ENCODE data around the gene ZIC1.
A peak's percentile ranks its signal among the peaks of the same experiment; 100 is the strongest.

The ZIC1 gene

DNA sequence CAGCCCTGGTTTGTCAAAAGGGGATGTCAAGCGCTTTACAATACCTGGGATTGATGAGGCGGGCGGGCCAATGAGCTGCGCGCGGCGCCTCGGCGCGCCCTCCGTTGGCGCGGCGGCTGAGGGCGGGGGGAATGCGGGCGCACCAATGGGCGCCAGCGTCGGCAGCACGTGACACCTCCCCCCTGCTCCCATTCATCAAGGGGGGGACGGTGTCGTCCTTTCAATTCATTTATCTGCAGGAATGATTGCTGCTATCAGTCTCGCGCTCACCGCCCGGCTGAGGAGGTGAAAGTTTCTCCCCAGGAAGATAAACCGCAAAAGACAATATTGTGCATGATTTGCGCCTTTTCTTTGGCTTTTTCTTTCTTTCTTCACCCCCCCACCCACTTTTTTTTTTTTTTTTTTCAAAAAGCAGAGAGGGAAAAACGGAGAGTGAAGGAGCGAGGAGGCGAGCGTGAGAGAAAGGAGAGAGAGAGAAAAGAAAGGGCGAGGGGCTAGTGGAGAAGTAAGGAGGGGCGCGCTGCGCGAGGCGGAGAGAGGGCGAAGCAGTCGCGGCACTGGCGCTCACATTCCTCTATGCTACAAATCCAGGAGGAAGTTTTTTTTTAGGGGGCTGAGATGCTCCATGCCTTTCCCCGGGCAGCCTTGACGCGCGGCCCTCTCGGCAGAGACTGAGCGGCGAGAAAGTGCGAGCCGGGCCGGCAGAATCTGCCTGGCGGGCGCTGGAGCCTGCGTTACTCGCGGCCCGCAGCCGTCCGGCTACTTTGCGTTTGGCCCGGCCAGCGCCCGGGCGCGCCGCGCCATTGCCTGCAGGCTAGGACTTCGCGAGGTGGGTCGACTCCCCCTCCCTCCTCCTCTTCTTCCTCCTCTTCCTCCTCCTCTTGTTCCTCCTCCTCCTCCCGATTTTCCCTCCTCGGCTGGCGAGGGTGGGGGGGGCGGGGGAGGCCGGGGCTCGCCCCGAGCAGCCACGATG is at the start of gene ZIC1:
ZIC1 (plus strand) TSS at position 223 of the 973 bp plus-strand sequence; CDS start at position 971, 748 bp downstream.
- peak; percentile 87 for DNase-seq (ENCODE audit: low read depth)

DNA sequence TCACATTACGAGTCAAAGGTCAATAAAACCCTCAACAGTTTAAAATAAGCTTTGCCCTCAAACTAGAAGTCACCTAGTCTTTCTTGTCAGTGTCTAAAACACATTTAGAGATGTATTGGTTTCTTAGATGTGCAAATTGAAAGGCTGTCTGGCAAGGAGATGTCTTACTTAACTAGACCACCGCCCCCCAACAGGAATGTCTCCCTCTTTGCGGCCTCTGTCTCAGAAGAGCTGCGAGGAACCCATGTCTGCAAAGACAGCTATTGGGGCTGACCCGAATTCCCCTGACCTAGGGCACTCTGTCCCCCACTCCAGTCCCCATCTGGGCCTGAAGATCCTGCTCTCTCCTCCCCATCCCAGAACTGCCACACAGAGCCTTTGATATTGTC is 49.1 kb upstream of the ZIC1 start:
- DNase-seq (ENCODE audit: low read depth), result no peak

DNA sequence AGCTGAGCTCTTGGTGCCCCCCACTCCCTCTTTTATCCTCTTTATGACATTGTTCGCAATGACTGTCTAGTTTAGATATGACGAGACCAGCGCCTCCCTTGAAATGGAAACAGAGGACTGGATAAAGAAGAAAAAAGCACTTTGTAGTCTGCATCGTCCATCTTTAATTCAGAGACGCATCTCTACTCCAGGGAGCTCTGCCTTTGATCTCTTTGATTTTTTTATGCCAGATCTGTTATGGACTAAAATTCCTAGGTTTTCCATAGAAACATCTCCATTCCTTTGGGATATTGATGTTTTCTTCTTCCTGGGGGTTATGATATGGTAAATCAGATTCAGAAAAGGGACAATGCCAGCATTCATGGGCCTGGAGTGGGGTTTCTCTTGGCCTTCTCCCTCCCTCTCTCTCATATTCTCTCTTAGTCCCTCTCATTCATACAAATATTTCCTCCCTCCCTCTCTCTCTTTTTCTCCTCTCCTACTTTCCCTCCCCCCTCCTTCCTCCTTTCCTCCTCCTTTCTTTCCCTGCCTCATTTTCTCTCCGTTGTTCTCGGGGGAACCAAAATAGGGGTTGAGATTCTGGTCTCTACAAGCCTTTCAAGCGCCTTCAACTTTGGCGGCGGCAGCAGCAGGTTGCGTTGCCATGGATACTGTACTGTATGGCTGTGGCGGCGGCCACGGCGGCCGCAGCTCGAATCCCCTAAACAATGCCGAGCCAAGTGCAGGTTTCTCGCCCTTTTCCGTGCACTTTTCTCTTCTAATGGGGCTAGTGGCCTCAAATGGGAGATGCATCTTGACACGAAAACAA is 48.3 kb upstream of the ZIC1 start:
- peak; percentile 31 for DNase-seq (ENCODE audit: low read depth)

DNA sequence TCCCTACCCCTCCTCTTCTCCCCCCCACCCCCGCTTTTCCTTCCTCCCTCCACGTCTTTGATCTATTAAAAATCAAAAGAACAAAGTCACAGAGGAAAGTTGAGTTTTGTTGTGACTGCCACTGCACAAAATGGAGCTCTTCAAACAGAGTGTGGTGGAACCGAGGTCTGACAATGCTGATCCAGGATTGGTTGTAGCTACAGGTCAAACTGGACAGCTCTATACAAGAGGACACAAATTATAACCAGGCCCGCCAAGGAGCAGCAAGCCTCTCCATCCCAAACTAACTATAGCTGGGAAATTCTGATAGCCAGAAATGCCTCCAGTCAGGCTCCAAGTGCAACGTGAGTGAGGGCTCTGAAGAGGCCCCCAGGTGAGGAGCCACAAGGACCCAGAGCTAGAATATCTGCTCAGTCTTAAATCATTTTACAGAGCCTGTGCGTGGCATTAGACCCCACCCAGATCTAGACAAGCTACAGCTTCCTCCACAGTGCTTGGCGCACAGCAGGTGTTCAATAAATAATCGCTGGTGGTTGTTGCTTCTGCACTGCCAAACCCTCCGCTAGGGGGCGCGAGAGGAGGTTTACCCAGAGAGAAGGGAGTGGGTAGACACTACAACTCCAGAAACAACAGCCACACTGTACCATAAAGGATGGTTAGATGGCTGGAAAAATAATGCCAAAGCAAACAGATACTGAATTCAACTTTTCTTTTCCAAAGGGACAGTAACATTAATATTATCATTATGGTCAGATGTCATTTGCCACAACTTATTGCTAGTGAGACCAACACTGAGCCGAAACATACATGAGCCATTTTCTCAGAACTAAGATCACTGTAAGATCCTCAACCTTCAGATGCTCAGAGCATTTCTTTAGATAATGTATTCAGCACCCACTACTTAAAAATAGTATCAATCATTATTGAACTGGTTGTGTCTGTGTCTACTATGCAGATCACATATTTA is 47.4 kb upstream of the ZIC1 start:
- DNase-seq (ENCODE audit: low read depth), result peak; percentile 42

DNA sequence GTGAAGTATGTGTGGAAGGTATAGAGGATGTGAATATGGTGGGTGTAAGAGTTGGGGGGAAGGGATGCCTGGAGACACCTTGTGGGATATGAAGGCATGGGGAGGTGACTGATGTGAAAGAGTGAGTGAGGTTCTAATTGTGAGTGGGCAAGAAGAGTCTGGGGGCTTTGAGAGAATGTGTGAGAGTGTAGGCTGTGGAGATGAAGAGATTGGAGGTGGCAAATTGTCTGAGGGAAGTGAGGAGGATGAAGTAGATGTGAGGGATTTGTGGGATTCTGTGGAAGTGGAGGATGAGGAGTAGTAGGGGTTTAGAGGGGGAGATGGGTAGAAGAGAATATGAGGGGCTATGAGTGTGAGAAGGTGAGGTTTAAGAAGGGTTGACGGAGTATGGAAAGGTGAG is 44.4 kb upstream of the ZIC1 start:
- DNase-seq (ENCODE audit: low read depth), result no peak

DNA sequence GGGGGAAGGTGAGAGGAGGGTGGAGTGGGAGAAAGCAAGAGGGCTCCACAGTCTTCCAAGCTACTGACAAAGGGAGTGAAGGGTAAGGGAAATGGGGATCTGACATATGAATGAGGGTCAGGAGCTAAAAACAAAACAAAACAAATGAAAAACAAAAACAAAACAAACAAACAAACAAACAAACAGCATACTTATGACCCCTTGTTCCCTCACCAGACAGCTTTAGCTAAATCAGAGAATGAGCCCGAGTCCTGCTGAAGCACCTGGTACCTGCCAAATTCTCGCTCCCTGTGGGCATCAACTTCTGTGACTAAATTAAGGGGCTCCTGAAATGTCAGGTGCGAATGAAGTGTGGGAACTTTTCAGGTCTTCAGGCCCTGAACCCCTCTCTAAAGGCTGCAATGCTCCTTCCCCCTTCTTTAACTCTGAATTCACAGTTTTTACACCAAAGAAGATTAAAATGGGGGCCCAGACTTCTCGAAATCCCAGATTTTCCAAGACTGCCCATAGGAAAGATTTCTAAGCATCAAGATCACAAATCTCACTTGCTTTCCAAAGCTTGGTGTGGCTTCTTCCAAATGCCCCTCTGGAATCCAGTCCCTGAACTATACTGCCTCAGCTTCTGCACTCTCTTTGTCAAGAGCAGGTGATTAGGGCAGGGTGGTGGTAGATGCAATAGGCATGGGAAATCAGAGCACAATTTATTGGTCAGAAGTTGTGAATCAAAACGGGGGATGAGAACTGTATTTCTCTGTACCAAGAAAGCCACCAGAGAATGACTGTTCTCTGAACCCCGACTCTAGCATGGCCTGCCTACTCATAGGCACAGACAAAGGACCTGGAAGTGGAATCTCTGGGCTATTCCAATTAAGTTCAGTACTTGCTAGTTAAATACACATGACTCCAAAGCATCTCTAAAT is 43.7 kb upstream of the ZIC1 start:
- no peak for DNase-seq (ENCODE audit: low read depth)

DNA sequence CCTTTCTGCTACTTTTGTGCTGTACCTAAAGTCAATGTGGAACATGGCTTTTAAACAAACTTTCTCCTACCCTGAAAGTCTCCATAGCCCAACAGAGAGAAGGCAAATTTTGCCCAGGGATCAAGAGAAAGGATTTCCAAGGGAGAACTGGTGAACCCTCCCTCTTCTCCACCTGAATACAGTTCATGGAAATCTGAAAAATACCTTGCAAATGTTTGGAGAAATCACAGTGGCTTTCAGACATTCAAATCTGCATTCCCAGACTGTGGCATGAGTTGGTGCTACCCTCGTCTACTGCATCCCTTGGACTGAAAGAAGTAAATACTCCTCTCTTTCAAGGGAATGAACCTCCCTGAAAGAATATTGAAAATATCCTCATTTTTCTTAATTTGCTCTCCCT is 41.5 kb upstream of the ZIC1 start:
- no peak for DNase-seq (ENCODE audit: low read depth)

DNA sequence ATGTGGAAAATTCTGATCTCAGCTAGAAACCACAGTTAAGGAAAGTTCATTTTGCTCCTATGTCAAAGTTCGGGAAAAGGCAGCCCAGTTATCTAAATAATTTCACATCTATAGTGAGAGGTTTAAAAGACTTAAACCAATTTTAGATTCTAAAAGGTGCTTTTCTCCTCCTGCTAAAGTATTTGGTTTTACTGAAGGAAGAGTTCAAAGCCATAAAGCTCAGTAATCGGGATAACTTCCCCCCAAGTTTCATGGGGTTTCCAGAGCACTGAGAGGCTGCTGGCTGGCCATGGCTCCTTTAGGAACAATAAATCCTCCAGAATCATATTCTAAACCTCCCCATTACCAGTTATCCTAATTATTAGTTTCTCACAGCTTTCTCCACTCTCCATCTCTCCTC is 41.0 kb upstream of the ZIC1 start:
- DNase-seq (ENCODE audit: low read depth), result no peak

DNA sequence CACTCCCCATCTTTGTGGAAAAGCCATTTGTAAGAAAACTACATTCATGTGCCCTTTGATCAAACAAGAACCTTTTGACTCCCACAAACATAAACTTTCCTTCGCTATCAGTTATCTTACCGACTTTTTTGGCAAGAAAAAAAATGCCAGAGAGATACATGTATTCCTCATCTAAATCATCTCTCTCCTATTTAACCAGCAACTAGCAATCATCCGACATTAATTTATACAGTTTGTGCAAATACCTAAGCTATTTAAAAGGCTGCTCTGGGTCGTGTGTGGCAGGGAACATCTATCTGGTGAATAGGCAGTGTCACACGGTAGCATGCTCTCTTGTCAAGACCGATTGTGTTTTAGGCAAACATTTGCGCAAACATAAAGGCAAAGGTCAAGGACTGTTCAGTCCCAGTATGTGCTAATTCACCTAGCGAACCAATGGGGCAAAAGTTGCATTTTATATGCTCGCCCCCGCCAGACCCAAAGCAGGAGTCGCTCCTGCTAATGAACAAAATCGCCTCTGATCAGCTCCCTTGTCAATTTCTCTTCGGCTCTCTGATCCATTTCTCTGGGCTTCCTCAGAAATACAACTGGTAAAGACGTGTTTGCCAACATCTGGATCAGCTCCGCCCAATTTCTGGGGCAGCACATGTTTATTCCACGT is 40.5 kb upstream of the ZIC1 start:
- DNase-seq (ENCODE audit: low read depth), result no peak

DNA sequence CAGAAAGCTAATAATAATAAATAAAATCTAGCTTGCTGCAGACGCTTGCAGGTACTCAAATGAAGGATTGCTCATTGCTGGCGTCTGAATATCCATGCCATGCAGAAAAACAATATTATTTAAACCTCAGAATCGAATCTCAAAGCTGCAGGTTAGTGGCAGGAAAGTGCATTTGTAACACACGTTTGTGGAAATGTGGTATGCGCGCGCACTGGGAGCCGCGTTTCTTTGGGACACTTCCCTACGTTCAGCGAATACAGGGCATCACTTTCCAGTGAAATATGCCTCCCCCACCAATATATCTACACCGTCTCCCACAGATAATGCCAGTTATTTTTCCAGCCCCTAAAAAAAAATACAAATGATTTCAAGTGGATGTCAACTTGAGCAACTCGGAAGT is 39.9 kb upstream of the ZIC1 start:
- DNase-seq (ENCODE audit: low read depth), result no peak

DNA sequence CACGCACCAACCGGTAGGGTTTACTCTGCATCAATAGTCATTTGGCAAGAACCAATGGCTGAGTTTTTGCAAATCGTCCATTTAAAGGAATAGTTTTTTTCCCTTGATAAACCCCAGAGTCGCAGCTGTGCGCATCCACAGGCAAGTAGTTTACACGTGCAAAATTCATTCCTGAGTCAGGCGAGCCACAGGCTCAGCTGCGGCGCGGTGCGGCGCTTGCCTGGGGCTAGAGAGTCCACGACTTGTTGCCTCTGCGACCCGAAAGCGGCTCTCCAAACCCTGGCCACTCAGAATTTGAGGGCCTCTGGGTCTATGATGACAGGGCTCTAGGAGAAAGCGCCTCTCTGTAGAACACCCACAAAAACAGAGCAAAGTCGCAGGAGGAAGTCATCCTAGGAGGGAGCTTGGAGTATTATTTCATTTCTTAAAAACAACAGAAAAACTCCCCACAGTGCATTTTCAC is 39.5 kb upstream of the ZIC1 start:
- DNase-seq (ENCODE audit: low read depth), result no peak

DNA sequence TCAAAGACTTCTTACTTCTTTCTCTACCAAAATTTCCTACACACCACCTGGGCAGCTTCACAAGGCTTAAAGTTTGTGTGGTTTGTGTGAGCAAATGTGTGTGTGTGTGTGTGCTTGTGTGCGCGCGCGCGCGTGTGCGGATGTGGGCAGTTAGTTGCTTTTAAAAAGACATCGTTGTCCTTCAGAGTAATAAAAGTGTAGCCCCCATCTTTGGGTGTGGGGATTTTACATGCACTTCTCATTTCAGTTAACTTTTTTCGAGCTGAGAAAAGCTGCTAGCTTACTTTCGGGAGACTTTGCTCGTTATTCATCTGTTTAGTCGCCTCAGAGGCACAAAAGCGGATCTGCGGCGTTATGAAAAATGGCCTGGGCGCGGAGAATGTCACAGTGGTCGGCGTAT is 38.8 kb upstream of the ZIC1 start:
- DNase-seq (ENCODE audit: low read depth), result no peak

DNA sequence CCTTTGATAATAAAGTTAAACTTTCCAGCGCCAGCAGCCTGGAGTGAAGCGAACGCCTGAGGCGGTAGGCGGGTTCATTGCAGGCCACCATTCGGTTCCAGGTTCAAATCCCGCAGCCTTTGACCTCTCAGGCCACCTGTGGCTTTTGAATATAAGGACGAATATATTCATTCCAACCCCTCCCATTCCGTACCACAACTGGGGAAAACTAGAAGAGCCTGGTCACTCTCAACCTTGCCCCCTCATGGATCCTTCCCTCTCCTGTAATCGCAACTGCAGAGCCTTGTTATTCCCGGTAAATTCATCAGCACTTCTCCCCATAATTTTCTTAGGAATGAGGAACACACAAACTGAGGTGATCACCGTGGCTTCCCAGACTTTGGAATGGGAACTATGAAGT is 38.0 kb upstream of the ZIC1 start:
- no peak for DNase-seq (ENCODE audit: low read depth)

DNA sequence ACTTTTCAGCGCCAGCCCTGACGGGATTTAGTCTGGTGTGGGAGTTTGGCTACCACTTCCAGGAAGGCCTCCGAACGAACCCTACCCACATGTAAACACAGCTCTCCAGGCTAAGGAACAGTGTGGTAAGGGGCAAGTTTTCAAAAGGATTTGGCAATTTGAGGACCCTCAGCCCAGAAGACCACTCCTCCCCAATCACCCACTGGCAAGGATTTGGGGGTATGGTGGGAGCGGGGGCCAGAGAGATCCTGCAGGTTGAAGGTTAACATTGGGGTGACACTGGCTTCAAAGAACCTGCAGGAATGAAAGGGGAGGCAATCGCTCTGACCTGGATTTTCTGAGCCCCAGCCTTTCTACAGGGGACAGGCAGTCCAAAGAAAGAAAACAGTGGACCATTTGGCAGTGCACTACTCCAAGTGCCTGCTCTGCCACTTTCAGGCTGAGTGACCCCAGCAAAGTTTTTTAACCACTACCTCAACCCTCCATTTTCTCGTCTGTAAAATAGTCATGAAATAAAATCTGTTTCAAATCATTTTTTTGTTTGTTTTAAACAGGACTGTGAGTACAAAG is 37.3 kb upstream of the ZIC1 start:
- no peak for DNase-seq (ENCODE audit: low read depth)

DNA sequence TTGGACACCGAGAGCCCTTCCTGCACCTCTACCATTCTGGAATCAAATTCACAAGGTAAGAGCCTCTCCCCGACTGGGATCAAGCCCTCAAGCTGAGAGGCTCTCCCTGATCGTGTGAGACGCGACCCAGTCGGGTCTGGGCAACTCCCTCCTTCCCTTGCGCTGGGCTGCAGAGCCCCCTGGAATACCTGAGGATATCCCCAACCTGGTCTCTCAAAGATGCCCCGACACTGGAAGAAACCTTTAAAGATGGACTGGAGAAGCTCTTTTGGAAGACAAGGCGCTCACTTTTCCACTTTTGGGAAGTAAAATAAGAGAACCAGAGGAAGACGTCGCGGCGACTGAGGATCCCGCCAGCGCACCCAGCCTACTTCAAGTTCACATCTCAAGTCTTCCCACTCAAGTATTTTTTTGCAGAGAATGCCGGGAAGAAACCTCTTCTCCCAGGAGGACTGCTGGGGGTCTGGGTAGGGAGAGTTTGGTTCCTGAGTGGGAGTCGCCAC is 36.6 kb upstream of the ZIC1 start:
- no peak for DNase-seq (ENCODE audit: low read depth)

DNA sequence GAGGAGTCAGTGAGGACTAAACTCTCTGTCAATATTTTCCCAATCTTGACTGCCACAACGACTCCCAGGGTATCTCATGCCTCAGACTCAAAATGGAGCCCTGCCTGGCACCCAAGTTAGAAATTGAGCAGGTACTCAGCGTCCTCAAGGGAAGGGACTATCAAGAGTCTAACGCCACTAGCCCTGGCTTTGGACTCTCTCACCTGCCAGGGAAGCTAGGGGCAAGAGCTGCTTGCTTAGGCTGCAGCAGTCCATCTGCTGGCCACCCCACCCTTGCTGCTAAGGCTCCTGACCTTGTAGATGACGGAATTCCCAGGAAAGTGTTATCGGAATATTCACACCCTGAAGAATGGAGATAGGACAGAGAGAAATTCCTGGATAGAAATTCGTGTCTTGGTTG is 35.9 kb upstream of the ZIC1 start:
- DNase-seq (ENCODE audit: low read depth), result no peak

DNA sequence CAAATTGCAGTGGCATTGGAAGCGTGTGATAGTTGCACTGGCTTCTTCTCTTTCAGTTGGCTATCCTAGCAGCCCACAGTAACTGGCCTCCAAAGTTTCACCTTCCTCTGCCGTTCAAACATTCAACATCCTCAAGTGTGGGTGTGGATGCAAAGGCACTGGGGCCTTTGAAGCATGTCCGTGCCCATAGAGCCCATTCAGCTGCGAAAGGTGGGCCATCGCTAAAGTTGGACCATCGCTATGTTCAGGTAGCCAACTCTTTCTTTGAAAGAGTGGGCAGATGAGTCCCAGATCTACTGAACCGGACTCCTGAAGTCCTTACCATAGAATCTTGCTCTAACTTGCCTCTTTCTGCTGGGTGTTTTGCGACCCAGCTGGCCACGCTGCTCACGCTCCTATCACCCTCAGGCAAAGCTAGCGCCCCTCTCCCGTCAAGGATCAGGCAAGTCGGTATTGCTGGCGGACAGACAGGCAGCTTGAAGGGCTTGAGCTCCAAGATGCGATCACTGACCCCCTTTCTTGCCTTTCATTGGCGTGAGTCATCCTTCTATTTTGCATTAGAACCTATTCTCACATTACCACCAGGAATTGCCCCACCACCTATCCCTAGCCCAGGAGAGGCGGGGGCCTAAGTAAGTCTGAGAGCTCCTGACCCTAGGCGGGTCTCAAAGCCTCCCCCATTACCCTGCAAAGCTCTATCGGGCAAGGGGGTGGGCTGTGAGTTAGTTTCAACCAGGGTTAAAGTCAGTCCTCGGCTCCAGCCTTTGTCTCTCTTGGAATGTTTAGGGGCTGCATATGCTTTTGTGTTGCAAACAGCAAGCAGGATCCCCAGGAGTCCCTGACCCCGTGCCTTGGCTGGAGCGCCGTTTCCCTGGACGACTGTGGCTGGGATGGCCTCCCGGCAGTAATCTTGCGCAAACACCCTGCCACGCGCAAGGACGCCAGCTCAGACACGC is 31.5 kb upstream of the ZIC1 start:
- peak; percentile 31 for DNase-seq (ENCODE audit: low read depth)

DNA sequence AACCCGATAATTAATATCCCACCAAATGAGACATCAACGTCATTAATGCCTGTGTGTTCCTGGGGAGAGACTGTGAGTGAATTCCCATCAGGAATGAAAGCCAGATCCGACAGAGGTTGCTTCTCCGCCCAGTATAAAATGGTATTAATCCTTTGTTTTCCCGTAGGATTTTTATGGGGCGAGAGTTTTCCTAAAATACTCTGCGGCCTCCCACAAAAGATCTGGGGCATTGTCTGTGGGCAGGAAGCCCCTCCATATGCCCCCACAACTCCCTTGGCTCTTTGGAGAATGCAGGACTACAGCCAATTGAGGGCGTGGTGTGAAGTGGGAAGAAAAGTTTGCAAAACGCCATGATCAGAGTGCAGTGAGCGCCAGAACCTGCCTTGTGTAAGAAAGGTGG is 29.5 kb upstream of the ZIC1 start:
- no peak for DNase-seq (ENCODE audit: low read depth)
